Stimulated activated CD8-positive, alpha-beta memory T cell treated with anti-CD3 and anti-CD28 coated beads, Interleukin-12 subunit alpha, Interleukin-12 subunit beta, amount 100 ng/mL, for 4 hours (primary cell): ENCODE measurements around the gene EFCAB10.
"Not testable (repeated sequence)": the region's sequence is repeated elsewhere in the genome, so short reads cannot be mapped to it uniquely, and the experiment has no call there.

Experiments used
- DNase-seq: peaks from one replicate; pipeline ENCODE4 v3.0.0-alpha.2; 2020; ENCODE audit warnings: low read depth

The EFCAB10 gene

DNA sequence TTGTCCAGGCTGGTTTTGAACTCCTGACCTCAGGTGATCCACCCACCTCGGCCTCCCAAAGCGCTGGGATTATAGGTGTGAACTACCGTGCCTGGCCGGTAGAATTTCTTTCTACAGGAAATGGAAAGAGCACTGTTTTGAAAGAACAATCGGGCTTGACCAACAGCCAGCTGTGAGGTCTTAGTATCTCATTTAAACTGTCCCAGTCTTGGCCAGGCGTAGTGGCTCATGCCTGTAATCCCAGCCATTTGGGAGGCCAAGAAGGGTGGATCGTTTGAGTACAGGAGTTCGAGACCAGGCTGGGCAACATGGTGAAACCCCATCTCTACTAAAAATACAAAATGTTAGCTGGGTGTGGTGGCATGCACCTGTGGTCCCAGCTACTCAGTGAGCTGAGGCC lies 17.8 kb upstream of the EFCAB10 start:
- not testable (repeated sequence) for DNase-seq

DNA sequence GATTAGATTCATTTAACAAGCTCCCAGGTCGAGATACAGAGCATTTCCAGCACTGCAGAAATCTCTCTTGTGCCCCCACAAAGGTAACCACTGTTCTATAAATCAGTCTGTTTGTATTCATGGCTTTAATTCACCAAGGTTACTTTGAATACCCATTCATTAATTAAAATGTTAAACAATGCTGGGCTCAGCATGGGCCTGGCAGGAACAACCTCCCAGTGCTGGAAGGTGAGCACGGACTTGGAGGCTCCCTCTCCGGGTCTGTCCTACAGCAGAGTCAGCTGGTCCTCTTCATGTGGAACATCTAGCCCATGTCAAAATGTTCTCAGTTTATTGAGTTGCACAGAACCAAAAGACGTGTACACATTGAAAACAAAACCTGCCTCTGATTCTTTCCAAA lies 15.6 kb upstream of the EFCAB10 start:
- DNase-seq: no peak

DNA sequence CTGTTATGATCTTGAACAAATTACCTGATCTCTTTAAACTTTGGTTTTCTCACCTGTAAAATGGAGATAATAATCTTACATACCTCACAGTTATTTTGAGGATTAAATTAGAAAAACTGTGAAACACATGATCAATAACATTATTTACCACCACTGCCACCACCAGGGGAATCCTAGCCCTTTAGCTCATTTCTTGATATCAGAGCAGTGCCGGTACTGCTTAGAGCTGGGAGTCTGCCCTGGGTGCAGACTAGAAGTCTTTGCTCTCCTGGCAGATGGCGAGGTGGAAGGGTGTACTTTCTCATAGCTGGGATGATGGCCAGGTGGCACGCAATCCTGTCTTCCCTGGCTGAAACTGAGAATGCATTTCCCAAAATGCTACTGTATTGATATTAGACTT lies 12.7 kb upstream of the EFCAB10 start:
- no peak for DNase-seq

DNA sequence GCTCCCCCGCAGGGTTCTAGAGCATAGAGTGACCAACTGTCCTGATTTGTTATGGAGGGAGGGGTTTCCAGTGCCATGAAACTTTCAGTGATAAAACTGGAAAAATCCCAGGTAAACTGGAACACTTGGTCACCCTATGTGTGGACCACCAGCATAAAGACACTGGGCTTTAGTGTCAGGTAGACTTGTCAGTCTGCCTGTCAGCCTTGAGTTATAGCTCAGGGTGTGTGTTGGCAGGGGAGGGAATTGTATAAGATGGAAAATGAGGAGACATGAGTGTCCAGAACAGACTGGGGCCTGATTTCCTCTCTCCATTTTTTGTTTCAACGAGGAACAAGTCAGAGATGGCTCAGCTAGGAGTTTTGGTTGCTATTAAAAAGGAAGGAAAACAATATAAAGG lies 10.2 kb upstream of the EFCAB10 start:
- no peak for DNase-seq

DNA sequence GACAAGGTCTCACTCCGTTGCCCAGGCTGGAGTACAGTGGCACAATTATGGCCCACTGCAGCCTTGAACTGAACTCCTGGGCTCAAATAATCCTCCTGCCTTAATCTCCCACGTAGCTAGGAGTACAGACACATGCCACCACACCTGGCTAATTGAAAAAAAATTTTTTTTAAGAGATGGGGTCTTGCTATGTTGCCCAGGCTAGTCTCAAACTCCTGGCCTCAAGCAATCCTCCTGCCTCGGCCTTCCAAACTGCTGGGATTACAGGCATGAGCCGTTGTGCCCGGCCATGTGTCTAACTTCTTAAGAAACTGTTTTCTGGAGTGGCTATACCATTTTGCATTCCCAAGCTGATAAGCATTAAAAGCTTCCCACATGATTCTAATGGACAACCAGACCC lies 9.5 kb upstream of the EFCAB10 start:
- DNase-seq: no peak

DNA sequence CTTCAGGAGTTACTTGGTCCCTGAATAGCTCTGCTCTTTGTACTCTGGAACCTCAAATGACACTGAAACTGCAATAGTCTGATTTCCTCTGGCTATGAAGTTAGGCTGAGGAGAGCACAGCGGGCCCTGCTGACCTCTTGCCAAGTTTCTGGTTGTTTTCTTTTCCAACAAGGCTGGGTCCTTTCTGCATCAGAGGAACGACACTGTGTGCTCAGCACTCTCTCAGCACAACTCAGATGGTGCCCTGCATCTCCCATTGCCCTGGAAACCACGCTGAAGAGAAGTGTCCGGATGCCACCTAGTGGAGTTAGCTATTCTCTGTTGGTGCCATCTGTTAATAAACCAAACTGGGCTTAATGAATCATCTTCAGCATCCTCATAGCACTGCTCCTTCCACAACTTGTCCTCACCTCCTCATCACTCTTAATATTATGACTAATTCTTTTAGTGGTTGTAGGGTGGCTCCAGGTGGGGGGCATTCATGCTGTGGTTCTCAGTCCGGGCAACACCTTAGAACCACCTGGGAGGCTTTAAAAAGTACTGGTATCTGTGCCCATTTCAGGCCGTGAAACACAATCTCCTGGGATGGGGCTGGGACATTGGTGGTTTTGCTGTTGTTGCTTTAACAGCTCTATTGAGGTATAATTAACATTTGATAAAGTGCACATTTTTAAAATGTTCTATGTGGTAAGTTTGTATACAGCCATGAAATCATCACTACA lies 8.2 kb upstream of the EFCAB10 start:
- no peak for DNase-seq

DNA sequence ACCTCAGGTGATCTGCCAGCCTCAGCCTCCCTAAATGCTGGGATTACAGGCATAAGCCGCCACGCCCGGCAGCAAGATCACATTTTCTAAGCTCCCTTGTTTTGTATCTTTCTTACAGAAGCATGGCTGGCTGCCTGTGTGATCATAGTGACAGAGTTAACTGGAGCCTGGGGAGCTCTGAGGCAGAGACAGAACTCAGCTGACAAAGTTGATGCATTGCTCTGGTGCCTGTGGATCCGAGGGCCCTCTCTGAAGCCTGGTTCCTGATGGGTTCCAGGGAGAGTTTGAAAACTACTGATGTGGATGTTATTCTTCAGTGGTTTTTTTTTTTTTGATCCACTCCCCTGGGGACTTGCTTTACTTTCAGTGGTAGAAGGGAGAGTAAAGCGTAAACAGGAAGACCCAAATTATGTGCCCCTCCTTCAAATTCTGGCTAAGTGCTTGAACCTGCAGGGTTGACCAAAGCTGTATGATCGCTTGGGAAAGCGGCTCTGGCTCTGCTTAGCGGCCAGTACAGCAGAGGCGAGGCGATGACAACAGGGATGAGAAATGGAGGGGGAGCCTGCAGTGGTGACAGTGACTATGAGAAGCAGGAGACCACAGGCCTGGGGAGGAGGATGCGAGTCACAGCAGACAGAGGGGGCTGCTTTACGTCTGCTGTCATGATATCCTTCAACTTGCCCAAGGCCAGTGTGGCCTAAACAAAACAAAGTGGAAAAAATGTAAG lies 6.8 kb upstream of the EFCAB10 start:
- no peak for DNase-seq

DNA sequence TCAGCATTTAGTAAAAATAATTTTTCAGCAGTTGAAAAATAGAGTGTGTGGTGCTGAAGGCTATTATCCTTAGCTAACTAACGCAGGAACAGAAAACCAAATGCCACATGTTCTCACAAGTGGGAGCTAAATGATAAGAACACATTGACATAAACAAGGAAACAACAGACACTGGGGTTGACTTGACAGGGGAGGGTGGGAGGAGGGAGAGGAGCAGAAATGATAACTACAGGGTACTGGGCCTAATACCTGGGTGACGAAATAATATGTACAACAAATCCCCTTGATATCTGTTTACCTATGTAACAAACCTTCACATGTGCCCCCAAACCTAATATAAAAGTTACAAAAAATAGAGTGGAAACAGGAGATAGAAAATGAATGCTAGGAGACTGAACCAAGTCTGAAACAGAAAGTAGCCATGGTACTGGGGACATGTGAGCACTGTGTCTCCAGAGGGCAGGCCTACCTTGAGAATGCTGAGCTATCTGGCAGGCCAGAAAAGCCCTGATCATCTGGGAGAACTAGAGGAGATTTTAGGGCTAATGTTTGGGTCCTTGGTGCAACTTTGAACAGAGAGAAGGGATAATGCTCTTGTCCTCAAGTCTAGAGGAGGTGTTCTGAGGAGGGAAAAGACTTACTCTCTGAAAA lies 4.7 kb upstream of the EFCAB10 start:
- no peak for DNase-seq

DNA sequence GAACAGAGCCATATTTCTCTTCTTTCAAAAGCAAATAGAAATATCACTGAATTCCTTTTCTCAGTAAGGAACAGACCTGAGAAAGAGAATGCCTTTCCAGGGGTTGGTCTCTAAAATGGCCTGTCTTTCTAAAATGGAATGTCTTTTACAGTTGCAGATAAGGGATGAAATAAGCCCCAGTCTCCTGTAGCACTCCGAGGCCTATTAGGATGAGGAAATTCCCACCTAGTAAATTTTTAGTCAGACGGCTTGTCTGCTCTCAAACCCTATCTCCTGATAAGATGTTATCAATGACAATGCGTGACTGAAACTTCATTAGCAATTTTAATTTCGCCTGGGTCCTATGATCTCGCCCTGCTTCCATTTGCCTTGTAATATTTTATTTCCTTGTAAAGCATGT lies 2.9 kb upstream of the EFCAB10 start:
- no peak for DNase-seq

DNA sequence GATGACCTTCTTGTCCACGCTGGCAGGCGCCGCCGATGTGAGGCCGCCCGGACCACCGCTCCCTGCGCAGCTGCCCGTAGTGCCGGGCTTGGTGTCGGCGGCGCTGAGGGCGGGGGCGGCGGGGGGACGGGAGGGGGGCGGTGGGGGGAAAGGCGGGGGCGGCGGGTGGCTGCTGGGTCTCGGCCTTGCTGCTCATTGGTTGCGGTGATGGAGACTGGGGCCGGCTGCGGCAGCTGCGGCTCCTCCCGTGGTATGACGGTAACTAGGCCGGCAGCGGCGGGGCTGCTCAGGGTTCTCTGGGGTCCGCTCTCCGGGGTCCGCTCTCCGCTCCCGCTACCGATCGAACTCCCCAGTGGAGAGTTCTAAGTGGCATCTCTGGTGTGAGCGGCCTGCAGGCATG lies 1.8 kb upstream of the EFCAB10 start:
- DNase-seq: no peak

DNA sequence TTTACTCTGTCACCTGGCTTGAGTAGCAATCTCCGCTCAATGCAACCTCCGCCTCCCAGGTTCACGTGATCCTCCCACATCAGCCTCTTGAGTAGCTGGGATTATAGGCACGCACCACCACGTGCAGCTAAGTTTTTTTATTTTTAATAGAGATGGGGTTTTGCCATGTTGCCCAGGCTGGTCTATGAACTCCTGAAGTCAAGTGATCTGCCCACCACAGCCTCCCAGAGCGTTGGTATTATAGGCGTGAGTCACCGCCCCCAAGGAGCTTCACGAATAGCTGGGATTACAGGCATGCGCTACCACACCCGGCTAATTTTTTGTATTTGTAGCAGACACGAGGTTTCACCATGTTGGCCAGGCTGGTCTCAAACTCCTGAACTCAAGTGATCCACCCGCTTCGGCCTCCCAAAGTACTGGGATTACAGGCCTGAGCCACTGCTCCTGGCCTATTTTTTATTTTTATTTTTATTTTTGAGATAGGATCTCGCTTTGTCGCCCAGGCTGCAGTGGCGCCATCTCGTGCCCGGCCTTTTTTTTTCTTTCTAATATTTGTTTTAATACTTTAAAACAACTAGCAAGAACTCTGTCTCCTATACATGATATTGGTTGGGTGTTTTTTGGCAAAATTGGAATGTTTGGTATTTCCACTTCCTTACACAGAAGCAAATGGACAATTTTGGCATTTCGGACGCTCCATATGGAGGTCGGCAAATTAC lies 1.1 kb downstream of the EFCAB10 start:
- DNase-seq: no peak

DNA sequence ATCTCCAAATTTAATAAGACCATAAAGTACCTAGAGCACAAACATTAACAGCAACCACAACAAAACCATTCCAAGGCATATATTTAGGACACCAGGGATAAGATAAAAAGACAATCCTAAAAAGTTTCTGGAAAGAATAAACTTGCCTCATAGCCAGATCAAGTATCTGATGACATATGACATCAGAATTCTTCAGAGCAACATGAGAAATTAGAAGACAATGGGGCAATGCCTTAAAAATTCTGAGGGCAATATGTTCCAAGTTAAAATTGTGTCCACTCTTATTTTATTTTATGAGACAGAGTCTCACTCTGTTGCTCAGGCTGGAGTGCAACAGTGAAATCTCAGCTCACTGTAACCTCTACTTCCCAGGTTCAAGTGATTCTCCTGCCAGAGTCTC lies 2.8 kb downstream of the EFCAB10 start:
- DNase-seq: no peak

DNA sequence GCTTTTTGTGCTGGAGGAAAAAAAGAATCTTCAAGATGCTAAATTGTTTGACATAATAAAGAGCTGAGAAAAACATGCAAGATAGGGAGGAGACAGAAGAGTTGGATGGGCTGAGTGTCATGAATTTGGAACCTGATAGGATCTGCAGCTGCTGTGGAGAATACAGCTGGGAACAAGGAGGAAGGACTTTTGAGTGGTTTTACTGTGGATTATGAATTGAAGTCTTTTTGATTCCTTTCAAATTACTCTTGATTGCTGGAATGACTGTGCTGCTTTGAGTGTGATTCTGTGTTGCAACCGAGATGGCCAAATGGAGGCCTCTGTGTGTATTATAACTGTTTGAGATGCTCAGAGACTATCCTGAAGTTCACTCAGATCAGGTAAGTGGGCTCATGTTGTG lies 4.0 kb downstream of the EFCAB10 start:
- DNase-seq: no peak

DNA sequence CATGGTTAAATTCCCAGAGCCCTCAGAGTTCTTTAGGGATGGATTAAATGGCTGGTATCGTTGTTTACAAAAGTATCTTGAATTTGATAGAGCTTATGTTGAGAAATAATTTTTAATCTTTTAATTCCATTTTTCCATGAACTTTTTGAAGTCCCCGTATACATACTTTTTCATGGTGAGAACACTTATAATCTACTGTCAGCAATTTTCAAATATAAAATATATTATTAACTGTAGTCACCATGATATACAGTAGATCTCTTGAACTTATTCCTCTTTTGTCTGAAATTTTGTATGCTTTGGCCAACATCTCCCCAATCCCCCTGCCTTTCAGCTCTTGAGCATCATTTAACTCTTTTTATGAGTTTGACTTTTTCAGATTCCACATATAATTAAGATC lies 9.4 kb downstream of the EFCAB10 start:
- no peak for DNase-seq

DNA sequence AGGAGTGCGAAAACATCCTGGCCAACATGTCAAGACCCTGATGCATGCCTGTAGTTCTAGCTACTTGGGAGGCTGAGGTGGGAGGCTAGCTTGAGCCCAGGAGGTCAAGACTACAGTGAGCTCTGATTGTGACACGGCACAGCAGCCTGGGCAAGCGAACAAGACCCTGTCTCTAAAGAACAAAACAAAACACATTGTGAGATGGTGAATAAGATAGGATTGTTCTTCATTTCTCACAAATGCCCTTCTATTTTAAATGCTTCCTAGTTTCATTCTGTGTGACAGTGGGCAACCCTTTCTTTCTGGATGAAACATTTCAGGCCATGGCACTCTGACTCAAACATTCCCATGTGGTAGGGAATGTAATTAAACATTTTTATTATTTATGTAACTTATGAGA lies 13.5 kb downstream of the EFCAB10 start:
- DNase-seq: no peak

DNA sequence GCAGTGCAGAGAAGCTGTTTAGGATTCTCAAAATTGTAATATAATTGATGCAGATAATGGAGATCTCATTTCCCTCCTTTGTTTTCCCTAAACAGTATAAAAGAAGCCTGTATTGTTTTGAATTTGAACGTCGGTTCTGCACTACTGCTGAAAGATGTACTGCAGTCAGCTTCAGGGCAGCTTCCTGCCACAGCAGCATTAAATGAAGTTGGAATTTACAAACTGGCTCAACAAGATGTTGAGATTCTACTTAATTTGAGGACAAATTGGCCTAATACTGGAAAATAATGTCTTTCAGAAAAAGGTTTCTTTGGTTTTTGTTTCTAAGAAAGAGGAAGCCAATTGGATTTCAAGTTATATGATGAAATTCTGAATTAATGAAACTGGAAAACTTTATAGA lies 14.3 kb downstream of the EFCAB10 start:
- no peak for DNase-seq

DNA sequence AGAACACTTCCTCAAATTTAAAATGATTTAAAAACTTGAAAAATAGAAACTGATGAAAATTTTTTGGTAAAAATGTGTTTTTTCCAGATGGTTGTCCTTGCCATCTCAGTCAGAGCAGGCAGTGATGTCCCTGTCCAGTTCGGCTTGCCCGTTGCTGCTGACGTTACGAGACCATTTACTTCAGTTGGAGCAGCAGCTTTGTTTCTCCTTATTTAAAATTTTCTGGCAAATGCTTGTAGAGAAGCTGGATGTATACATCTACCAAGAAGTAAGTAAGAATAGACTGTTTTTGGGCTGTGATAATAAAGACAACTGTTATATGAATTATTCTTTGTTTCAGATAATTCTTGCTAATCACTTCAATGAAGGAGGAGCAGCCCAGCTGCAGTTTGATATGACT lies 16.1 kb downstream of the EFCAB10 start:
- no peak for DNase-seq

DNA sequence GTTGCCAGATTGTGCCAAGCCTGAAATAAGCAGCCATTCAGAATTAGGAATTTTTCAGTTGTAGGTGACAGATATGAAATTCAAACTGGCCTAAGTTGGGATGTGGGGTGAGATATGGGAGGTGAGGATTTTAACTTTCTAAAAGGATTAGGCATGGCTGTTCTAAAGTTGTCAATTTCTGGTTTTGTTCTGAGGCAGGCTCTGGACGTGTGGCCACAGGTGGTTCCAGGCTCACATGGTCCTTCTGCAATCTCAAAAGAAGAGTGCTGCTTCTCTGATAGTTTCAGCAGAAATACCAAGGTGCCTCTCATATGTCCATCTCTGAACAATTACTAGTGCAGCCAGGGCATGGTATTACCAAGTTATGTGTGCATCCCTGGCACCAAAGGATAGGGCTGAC lies 21.4 kb downstream of the EFCAB10 start:
- no peak for DNase-seq

DNA sequence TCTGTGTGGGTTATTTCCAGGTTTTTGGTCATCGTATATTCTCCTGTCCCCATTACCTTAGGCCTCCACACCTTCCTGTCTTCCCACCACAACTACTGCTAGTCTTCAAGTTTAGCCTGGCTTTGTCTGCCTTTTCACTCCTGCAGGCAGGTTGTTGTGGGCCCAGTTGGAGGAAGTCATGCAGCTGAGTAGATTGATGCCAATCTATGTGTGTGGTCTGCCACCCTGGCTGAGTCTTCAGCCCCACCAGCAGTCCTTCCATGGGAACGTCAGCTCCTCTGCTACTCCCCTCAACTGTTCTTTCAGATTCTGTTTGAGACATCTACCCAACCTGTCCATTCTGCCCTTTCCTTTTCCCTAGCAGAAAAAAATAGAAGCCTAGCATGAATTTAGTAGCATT lies 43.0 kb downstream of the EFCAB10 start:
- no peak for DNase-seq

DNA sequence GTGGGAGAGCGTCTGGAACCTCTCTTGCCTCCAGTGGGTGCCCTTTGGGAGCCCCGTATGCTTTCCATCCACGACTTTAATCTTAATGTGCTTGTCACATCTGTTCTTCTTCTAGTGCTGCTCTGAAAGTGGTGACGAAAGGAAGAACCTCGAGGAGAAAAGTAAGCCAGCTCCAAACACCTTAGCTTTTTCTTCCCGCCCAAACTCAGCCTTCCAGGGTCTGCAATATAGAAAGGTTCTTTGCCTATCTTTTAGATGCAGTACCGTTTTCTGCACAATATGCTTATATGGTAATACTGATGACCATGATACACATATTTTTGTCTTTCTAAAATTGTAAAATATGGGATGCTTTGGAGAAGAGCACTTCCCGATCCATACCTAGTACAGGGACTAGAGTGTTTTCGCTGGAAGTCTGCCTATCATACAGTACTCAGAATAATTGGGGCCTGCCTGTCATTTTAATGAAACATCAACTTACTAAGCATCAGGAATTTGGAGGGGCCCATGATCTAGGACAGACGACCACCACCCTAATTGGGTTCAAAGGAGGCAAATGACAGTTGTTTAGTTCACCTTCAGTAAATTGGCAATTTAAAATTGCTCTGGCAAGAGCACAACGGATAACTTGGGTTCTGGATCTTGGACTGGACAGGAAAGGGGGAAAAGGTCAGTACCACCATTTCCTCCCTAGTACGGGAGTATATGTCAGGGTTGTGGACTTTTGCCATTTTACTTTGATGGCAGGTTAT lies 48.4 kb downstream of the EFCAB10 start:
- no peak for DNase-seq

DNA sequence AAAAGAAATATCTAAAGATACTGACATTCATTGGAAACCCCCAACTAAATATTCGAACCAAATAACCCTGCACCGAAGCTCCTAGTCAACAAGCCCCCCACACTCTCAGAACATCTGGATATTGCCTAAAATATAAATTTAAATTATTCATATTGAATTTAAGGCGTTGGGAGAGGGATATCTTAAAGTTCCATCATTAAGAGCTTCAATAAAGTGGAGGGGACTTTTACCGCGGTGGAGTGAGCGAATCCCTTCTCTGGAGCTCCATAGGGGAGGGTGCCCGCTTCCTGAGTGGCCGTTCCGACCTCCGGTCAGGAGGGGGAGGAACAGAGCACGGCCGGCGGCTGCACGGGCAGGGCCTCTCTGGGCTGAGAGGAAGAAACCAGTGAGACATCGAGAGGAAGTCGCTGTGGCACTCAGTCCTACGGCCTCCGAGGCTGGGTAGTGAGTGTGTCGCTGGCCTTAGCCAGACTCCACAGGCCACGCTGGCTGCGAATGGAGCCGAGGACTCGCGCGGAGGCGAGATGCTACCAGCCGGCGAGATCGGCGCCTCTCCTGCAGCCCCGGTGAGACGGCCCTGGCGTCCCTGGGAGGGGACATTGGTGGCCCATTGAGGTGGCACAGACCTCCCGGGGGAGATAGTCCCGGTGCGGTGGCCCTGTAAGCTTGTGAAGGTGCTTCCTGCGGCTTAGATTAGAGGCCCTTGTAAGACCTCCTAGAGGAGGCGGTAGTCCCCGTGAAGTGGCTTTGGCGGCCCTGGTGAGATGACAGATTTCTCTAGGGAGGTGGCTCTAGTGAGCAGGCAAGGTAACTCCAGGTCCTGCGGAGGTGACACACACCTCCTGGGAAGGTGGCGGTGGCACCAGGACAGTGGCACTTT lies 49.3 kb downstream of the EFCAB10 start, which contains the start of gene RINT1:
Gene RINT1, plus strand, starts transcription at position 410 of the 880 bp plus-strand sequence. Its CDS starts 115 bp downstream, at position 525.
- DNase-seq: peak; percentile 82
